Right forelimb (tissue), 1 donor: ENCODE data around the gene VPS37B.
"Not testable (repeated sequence)": the region's sequence is repeated elsewhere in the genome, so short reads cannot be mapped to it uniquely, and the experiment has no call there.

Source experiments
- DNase-seq: peaks from one replicate; pipeline ENCODE4 v3.0.0-alpha.2; 2018

The VPS37B gene

GRCh38 chr12:122905258-122905657 is 9.3 kb upstream of the VPS37B start:
- DNase-seq = not testable (repeated sequence)

GRCh38 chr12:122903693-122904034 is 7.7 kb upstream of the VPS37B start:
- DNase-seq = no peak

GRCh38 chr12:122902854-122903692 is 7.1 kb upstream of the VPS37B start:
- DNase-seq = no peak

GRCh38 chr12:122899887-122900286 is 4.0 kb upstream of the VPS37B start:
- DNase-seq = no peak

GRCh38 chr12:122896662-122897061 is 738 bp upstream of the VPS37B start:
- DNase-seq = no peak

GRCh38 chr12:122895320-122895703 is 612 bp downstream of the VPS37B start:
- peak; percentile 49 for DNase-seq

GRCh38 chr12:122894193-122895121 is 1.5 kb downstream of the VPS37B start:
- no peak for DNase-seq

- no peak for DNase-seq
Measured at GRCh38 chr12:122893208-122894153, 2.4 kb downstream of the VPS37B start.

GRCh38 chr12:122892724-122893123 is 3.2 kb downstream of the VPS37B start:
- DNase-seq = not testable (repeated sequence)

- DNase-seq = peak; percentile 38
Measured at GRCh38 chr12:122891661-122892525, 4.0 kb downstream of the VPS37B start.

GRCh38 chr12:122889761-122890520 is 6.0 kb downstream of the VPS37B start:
- DNase-seq = peak; percentile 19

GRCh38 chr12:122888232-122888752 is 7.6 kb downstream of the VPS37B start:
- no peak for DNase-seq

GRCh38 chr12:122887819-122888212 is 8.1 kb downstream of the VPS37B start:
- DNase-seq = no peak

- no peak for DNase-seq
Measured at GRCh38 chr12:122886851-122887818, 8.8 kb downstream of the VPS37B start.

GRCh38 chr12:122886161-122886560 is 9.8 kb downstream of the VPS37B start:
- DNase-seq = no peak

- DNase-seq = no peak
Measured at GRCh38 chr12:122884860-122885259, 11.1 kb downstream of the VPS37B start.

- DNase-seq = no peak
Measured at GRCh38 chr12:122884091-122884826, 11.7 kb downstream of the VPS37B start.

- DNase-seq = no peak
Measured at GRCh38 chr12:122882908-122883558, 12.9 kb downstream of the VPS37B start.
